DND-41 (cell line): Measurements from ENCODE around the gene ZMIZ1.

Experiments used
- ATAC-seq: fragments of 200-7000 bp; cut with Tn5 transposase; 3 replicates; pipeline ENCODE4 v1.9.1; 2021; ENCODE audit warnings: low read depth; ENCODE audit not compliant: insufficient read depth
- DNase-seq: peaks from one replicate; pipeline ENCODE4 v3.0.0-alpha.2; 2020
- H2AFZ ChIP-seq: 2 replicates; pipeline ENCODE4 v1.6.0; 2012; ENCODE audit warnings: low read depth, low read length
- H3K27ac ChIP-seq: 2 replicates; pipeline ENCODE4 v1.5.1; 2012; ENCODE audit warnings: low read length, inconsistent platforms
- H3K27me3 ChIP-seq: fragments of 200-600 bp; sonication (generic); 2 replicates; pipeline ENCODE4 v1.6.0; 2012; ENCODE audit warnings: low read length, mild to moderate bottlenecking, inconsistent platforms; ENCODE audit not compliant: insufficient read depth, poor library complexity
- H3K36me3 ChIP-seq: 2 replicates; pipeline ENCODE4 v1.5.1; 2012; ENCODE audit warnings: low read length, inconsistent platforms; ENCODE audit not compliant: insufficient read depth
- H3K4me1 ChIP-seq: 2 replicates; pipeline ENCODE4 v1.5.1; 2012; ENCODE audit warnings: mild to moderate bottlenecking, low read length; ENCODE audit not compliant: insufficient read depth
- H3K4me2 ChIP-seq: 2 replicates; pipeline ENCODE4 v1.6.0; 2012; ENCODE audit warnings: mild to moderate bottlenecking, moderate library complexity, low read length, inconsistent platforms; ENCODE audit not compliant: insufficient read depth
- H3K4me3 ChIP-seq, 2 experiments: fragments of 200-600 bp in 1 of 2; shearing (Covaris generic) in 1 of 2; 2 replicates each; pipeline ENCODE4 v1.5.1; 2012 to 2016; ENCODE audit warnings: inconsistent platforms in 2 of 2, low read length in 2 of 2, mild to moderate bottlenecking in 2 of 2, low read depth in 1 of 2, moderate library complexity in 1 of 2
- H3K79me2 ChIP-seq: 2 replicates; pipeline ENCODE4 v1.6.0; 2012; ENCODE audit warnings: low read length, inconsistent platforms; ENCODE audit not compliant: insufficient read depth
- H3K9ac ChIP-seq: 2 replicates; pipeline ENCODE4 v1.6.0; 2012; ENCODE audit warnings: low read depth, mild to moderate bottlenecking, inconsistent platforms, low read length, moderate library complexity
- H3K9me3 ChIP-seq: 2 replicates; pipeline ENCODE4 v1.5.1; 2012; ENCODE audit warnings: low read length, moderate library complexity, mild to moderate bottlenecking, inconsistent platforms; ENCODE audit not compliant: insufficient read depth, severe bottlenecking
- H4K20me1 ChIP-seq: 2 replicates; pipeline ENCODE4 v1.6.0; 2012; ENCODE audit warnings: low read length; ENCODE audit not compliant: insufficient read depth
- CTCF ChIP-seq: IDR thresholded peaks from 2 replicates; pipeline ENCODE4 v1.5.1; 2012; ENCODE audit warnings: borderline replicate concordance, low read length, moderate library complexity, mild to moderate bottlenecking; ENCODE audit not compliant: poor library complexity, severe bottlenecking; ENCODE audit errors: extremely low read depth
- EZH2 ChIP-seq: IDR thresholded peaks from 3 replicates; pipeline ENCODE4 v1.6.1; 2012; ENCODE audit warnings: borderline replicate concordance, low read depth, mild to moderate bottlenecking, moderate library complexity, low read length, inconsistent platforms; ENCODE audit not compliant: severe bottlenecking

The ZMIZ1 gene

GRCh38 chr10:79346388-79347225 is 277.8 kb downstream of the ZMIZ1 start:
- no peaks in the 10 kb centered on the region for H3K9me3 ChIP-seq
- no peaks in the 10 kb centered on the region for H3K27me3 ChIP-seq
- peak overlapping the region; percentile 85; the same call in 1 of the 2 replicates for H3K4me2 ChIP-seq
- H3K4me3 ChIP-seq: 0 out of 4 replicates have a peak overlapping the region, but pooled peaks of 1 of the 2 experiments have one; percentile 5
- H3K36me3 ChIP-seq: peaks cover 35% of the 10 kb centered on the region
- H4K20me1 ChIP-seq: peaks cover 50% of the 10 kb centered on the region
- peaks cover 42% of the 10 kb centered on the region for H3K4me1 ChIP-seq
- TF ChIP-seq EZH2: no peak
- ATAC-seq: no peak
- peaks cover 38% of the 10 kb centered on the region for H3K79me2 ChIP-seq
- H3K9ac ChIP-seq: peak overlapping the region; percentile 1; the same call in 1 of the 2 replicates
- DNase-seq: no peak
- no peak overlapping the region for H2AFZ ChIP-seq
- no peak overlapping the region for H3K27ac ChIP-seq

DNA sequence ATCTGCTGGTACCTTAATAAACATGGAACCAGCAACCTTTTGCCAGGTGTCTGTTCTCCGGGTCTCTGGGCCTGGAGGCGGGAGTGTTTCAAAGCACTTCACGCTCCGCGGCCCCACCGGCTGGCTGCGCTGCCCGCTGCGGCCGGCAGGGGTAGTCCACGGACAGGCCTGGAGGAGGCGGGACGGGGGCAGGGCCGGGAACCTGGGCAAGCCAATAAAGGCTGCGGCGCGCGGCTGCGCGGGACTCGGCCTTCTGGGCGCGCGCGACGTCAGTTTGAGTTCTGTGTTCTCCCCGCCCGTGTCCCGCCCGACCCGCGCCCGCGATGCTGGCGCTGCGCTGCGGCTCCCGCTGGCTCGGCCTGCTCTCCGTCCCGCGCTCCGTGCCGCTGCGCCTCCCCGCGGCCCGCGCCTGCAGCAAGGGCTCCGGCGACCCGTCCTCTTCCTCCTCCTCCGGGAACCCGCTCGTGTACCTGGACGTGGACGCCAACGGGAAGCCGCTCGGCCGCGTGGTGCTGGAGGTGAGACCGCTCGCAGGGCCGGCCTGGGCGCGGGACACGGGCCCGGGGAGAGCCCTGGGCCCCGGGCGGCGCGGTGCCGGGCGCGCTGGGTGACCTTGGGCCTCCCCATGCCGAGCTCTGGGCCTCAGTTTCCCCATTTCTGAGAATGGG is 278.6 kb downstream of the ZMIZ1 start, which contains the start of gene PPIF:
Gene PPIF (plus strand): TSS at position 244 of the 668 bp plus-strand sequence. CDS start 80 bp downstream, at position 324.
- no peaks in the 10 kb centered on the region for H3K9me3 ChIP-seq
- H3K36me3 ChIP-seq: peaks cover 42% of the 10 kb centered on the region
- peak within 1 kb of the TSS; percentile 99 for H3K9ac ChIP-seq
- peak within 1 kb of the TSS; percentile 89 for H2AFZ ChIP-seq
- H3K27me3 ChIP-seq: no peaks in the 10 kb centered on the region
- DNase-seq: peak; percentile 94
- ATAC-seq: peak; percentile 89
- H3K79me2 ChIP-seq: peaks cover 38% of the 10 kb centered on the region
- peak within 1 kb of the TSS; percentile 95 for H3K27ac ChIP-seq
- H3K4me2 ChIP-seq: peak within 1 kb of the TSS; percentile 85
- H4K20me1 ChIP-seq: peaks cover 58% of the 10 kb centered on the region
- peak within 1 kb of the TSS; percentile 74 to 81 for H3K4me3 ChIP-seq
- H3K4me1 ChIP-seq: peaks cover 42% of the 10 kb centered on the region
- TF ChIP-seq EZH2 (no peak), CTCF (peak; percentile 92)

- Histone ChIP-seq H3K27me3 (no peaks in the 10 kb centered on the region), H3K27ac (peak overlapping the region; percentile 95), H3K79me2 (peaks cover 38% of the 10 kb centered on the region), H3K4me3 (peak overlapping the region; percentile 74 to 81), H3K9me3 (no peaks in the 10 kb centered on the region), H3K4me2 (peak overlapping the region; percentile 85), H3K9ac (peak overlapping the region; percentile 99), H4K20me1 (peaks cover 61% of the 10 kb centered on the region), H3K36me3 (peaks cover 49% of the 10 kb centered on the region), H3K4me1 (peaks cover 42% of the 10 kb centered on the region), H2AFZ (peak overlapping the region; percentile 89)
- peak; percentile 83 for DNase-seq
- TF ChIP-seq CTCF: no peak
- no peak for TF ChIP-seq EZH2
- ATAC-seq: peak; percentile 76
Measured at GRCh38 chr10:79347894-79348639, 279.3 kb downstream of the ZMIZ1 start.
